Hepatic stellate cell (primary cell): Measurements from ENCODE around the gene ST6GAL2.

ENCODE experiments used
- DNase-seq: peaks from one replicate; pipeline ENCODE4 v3.0.0; 2011; ENCODE audit warnings: low spot score

The ST6GAL2 gene

DNA sequence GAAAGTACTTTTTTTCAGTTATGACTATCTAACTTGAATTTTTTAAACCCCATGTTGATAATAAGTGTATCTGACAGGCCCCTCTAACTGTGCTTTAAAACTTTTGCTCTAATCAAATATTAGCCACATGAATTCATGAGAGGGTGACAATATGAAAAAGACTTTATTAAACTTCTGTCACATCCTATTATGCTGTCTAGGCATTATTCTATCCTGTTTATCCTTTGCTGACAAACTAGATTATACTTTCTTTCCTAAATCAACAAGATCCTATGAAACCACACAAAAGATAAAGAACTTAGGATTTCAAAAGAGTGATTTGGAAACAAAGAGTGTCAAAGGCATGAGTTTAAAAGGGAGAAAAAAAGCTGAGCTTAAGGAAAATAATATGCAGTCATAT is 57.8 kb downstream of the ST6GAL2 start:
- no peak for DNase-seq

DNA sequence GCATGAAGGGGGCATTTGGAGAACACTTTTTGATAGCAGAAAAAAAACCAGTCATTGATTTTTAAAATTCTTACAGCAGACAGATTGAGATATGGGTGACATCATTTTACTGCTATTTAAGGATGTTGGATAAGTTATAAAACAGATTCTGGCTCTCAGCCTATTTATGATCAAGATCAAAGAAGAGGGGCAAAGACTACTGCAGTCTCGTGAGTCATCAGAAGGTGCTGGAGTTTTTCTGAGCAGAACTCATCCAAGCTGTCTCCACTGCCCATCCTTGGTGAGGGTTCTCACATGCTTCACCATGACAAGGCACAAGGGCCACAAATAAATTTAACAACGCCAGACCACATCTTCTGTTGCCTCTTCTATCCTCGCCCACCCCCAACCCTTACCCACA is 58.8 kb downstream of the ST6GAL2 start:
- no peak for DNase-seq

DNA sequence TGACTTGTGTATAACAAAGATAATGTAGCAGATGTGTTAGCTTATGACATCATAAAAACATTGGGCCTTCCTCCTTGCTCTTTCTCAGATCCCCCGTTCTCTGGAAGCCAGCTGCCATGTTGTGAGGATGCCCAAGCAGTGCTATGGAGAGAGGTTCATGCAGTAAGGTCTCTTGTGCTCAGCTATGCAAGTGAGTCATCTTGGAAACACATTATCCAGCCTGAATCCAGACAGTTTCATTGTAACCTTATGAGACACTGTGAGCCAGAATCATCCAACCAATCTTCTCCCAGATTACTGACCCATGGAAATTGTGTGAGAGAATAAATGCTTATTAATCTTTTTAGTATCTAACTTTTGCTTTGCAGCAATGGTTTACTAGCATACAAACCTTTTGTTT is 60.8 kb downstream of the ST6GAL2 start:
- DNase-seq, result no peak

DNA sequence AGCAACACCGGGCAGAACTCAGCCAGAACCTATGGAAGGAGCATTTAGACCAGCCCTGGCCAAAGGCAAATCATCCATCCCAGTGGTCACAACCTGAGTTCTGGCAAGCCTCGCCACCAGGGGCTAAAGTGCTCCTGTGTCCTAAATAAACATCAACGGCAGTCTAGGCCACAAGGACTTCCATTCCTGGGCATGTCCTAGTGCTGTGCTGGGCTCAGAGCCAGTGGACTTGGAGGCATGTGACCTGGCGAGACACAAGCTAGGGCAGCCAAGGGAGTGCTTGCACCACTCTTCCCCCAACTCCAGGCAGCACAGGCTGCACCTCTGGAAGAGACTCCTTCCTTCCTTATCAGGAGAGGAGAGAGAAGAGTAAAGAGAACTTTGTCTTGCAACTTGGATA is 69.0 kb downstream of the ST6GAL2 start:
- no peak for DNase-seq

DNA sequence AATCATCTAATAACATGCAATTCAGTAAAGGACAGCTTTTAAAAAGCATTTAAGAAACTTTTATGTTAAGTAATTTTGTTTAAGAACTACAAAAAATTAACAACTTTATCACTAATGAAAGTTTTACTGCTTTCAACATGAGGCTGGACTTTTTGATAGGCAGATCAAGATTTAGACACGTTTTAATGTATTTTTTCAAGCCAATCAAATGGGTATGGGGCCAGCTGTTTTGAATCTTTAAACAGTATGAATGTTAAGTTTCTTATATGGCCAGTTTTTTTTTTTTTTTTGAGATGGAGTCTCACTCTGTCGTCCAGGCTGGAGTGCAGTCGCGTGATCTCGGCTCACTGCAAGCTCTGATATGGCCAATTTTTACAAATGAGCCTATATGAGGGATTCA is 73.1 kb downstream of the ST6GAL2 start:
- DNase-seq, result no peak

DNA sequence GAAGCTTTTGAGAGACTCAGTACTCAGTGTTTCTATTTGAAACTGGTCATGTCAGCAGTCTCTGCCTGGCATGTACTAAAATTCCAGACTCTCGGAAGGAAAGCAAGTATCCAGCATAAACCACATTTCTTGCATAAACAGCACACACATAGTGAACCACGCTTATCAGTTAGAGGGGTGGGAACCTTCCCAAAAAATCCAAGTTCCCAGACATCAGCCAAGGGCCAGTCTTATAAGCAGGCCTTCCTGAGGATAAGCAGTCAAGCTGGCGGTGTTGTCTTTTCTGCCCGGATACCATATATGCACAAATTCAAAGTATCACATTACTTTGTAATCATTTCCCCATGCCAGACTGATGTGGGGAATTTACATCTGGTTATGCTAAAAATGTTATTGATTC is 73.6 kb downstream of the ST6GAL2 start:
- DNase-seq, result no peak

DNA sequence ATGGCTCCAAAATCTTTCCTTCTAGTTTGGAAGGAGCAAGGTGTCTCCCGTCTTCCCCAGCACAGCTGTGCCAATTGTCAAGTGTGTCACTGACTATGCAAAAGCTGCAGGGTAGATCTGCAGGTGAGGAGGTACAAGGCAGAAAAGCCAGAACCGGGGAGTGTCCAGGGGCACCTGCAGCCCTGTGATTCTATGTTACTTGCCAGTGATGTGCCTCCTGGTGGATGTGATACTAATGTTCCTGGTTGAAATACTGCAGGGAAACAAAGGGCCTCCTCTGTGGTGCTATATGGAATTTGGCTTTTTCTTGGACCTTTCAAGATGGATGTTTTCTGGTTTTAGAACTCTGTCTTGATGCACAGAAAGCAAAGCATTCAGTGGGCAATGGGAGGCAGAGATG is 80.3 kb downstream of the ST6GAL2 start:
- no peak for DNase-seq

DNA sequence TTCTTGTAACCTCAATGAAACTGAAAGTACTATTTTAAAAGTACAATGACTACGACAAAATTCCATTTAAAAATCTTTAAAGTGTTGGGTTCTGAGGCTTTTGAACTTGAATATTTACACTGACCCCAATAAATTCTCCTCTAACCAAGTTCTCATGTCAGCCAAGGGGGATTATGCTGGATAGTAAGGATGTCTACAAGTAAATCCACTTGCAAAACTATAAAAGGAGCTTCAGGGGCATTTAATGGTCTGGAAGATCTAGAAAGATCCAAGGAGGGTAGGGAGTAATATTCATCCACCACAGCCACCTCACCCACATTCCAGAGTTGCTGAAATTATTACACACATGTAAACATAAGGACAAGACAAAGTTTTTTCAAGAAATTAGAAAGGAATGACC is 81.8 kb downstream of the ST6GAL2 start:
- DNase-seq, result no peak

DNA sequence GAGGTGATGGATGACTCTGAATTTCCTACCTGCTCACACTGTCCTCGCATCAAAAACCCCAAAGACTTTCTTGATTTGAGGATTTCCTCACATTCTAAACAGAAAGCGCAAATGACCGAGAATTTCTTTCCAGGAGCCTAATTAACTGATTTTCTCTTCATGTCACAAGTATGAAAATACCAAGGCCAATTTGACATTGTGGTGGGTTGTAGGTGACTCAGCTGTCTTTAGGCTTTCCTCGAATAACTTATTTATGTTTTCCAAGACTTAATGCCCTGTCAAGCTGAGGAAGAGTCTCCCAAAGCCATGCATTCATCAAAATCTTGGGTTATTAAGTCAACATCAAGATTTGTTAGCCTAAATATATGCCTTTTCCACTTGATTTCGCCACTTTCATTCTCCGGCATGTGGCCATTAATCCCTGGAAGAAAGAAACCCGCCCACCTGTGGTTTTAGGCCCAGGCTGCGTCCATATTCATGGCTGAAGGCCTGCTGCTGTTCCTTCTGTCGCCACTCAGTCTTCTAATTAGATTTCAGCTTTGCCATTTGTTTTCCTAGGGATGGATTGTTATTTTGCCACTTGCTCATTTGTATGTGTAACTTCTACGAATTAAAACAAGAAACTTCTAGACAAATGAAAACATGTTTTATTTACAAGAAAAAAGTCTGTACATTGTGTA is 84.9 kb downstream of the ST6GAL2 start:
- no peak for DNase-seq

DNA sequence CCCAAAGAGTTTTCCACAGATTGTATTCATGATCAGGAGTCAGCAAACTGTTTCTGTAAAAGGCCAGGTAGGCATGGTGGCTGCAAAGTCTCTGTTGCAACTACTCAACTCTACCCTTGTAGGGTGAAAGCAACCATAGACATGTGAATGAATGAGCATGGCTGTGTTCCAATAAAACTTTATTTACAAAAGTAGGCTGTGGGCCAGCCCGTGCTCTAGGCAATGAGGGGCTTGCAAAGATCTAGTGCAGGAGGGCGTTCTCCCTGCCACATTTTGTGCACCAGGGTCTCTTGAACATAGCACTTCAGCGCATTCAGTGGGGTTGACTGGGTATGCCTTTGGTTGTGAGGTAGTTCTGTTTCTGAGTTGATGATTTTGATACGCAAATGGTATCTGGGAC is 85.8 kb downstream of the ST6GAL2 start:
- DNase-seq, result no peak

DNA sequence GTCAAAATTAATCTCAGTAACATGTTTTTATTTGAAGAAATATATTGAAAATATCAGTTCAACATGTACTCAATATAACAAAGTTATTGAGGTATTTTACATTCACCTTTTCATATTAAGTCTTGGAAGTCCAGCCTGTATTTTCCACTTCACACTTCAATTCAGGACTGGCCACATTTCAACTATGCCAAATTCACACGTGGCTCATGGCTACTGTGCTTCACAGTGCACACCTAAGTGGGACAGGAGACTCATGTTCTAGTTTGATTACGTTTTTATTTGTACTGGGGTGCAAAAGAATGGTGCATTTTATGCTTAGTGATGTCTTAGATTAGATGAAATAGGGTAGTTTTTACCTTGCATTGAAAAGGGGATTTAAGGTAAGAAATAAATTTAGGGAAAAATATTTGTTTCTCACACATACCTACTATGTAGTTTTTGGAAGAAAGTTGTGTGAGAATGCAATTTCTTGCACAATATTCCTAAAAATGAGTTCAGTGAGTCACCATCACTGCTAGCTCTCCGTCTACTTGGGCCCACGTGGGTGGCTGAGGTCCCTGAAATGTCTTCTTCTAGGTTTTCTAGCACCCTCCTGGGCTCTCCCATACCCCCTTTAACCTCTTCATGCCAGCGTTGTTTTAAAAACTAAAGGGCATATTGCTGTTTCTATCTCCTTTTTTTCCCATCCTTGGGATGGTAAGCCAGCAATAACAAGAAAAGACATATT is 87.0 kb downstream of the ST6GAL2 start:
- DNase-seq, result no peak

DNA sequence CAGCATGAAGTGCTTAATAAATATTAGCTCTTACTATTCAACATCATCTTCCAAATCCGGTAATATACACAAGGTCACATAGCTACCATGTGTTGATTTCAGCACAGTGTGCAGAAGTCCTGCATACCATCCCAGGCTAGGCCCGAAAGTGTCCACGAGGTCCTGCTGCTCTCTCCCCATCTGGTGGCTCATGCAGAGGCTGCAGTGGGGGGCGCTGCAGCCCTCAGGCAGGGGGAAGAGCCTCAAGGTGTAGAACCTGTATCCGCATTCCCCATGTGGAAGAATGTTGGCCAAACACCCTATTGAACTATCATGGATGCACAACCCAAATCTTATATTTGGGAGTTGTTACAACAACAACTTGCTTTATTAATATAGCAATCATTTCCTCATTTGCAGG is 88.5 kb downstream of the ST6GAL2 start:
- no peak for DNase-seq

DNA sequence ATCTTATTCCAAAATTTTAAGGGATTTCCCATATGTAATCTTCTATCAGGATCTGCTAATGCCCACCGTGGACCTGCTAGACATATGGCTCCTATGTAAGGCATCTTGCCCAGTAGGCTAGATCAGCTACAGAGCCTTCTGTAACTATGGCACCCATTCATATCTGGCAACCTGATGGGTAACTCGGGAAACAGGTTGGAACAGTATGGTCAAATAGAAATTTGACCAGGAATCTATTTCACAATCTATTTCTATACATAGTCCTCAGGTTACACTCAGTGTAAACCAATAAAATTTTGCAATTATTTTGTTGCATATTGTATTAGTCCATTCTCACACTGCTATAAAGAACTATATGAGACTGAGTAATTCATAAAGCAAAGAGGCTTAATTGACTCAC is 93.3 kb downstream of the ST6GAL2 start:
- no peak for DNase-seq

DNA sequence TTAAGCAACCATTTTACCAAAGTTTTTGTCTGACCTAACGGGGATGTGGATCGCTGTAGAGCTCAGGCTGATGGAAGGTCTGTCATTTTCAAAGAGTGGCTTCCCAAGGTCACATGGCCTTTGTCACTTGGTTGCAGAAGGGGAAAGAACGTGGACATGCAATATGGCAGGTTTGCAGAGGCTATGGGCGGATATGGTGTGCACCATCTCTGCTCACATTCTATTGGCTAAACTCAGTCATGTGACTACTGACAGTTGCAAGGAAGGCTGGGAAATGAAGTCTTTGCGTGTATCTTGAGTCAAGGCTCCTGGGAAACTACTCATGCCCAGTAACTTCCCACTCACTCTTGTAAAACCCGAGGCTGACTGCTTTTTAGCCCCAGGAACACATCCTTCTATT is 96.8 kb downstream of the ST6GAL2 start:
- no peak for DNase-seq

DNA sequence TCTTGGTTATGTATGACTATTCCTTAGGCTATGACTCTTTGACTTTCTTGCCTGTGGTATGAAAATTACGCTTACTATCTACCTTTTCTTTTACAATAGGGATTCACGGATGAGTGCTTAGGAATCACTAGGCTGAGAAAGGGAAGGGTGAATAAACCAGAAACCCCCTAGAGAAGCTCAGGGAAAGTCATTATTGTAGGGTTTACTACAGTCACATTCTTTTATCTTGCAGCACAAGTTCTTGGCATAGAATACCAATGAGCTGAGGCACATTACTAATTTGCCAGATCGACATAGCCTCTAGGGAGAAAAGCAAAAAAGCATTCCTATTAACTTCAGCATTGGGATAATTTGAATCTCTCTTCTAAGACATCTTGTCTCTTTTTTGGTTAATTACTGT is 103.3 kb downstream of the ST6GAL2 start:
- DNase-seq, result no peak

DNA sequence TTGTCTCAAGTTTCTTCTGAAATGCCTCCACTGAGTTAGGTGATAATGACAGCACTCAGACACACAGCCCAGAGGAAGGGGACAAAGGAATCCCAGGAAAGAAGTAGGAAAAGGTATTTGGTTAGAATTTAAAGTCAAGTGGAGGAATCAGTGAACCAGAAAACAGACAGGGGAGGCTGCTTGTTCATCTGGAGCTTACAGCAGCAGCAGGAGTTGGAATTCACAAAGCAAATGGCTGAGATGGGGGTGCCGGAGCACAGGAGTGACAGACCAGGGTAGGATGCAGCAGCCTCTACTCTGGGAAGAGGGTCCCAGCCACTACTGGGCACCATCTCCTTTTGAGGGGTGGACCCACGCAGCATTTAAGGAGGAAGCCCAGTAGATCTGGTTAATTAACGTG is 104.8 kb downstream of the ST6GAL2 start:
- no peak for DNase-seq

DNA sequence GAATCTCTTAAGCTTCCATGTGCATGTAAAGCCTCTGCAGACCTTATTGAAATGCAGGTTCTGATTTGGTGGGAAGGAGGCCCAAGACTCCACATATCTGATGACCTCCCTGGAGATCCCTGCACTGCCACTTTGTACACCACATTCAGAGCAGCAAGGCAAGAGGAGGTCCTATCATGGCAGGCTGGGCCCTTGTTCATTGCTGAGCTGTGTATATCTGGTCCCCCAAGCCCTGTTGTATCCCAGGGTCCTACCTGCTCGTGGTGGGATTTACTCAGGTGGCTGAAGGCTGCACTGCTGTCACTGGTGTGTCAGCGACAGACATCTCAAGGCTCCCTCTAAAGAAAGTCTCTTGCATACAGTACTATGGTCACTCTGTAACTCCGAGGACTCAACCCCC is 114.2 kb downstream of the ST6GAL2 start:
- no peak for DNase-seq

DNA sequence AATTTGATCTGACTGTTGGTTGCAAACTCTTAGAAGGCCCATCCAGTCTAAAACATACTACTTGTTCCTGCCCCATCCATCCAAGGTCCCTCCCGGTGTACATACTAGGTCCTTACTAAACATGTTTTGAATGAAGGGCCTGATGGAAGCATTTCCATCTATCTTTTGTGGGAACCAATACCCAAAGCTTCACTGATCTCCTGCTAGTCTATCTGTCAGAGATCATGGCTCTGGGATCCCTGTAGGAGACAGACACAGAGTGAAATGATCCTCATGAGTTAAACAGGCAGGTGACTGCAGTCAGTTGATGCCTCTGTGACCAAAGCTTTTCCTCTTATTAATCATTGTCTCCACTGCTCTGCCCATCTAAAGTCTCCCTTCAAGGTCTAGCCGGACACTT is 115.0 kb downstream of the ST6GAL2 start:
- DNase-seq, result no peak

DNA sequence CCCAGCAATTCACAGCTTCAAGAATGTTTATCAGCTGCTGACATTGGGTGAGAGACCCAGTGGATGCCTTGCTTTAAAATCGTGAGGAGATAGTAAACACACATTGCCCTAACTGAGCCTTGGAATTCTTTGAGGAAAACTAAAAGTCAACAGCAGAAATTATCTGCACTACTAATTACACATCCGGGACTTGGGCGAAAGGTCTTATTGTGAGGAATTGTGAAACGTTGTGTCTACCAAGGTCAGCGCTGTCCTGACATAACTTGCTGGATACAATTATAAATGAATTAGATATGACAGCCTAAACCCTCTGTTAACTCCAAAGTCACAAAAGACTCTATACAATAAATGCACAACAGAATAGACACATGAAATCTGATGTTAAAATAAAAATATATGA is 121.4 kb downstream of the ST6GAL2 start:
- no peak for DNase-seq

DNA sequence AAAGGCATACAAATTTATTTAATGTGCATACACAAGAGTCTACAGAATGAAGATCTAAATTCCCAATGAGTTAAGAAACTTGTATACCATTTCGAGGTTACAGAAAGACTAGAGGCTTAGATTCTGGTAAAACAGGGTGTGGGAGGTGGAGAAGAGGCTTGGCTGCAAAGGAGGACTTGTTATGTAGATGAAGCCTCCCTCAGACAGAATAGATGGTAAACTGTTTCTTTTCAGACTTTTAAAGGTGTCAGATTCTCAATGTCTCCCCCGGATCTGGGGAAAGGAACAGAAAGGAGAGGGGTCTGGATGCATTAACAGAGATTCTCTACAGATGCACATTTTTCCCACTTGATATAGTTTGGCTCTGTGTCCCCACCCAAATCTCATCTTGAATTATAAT is 126.0 kb downstream of the ST6GAL2 start:
- no peak for DNase-seq

DNA sequence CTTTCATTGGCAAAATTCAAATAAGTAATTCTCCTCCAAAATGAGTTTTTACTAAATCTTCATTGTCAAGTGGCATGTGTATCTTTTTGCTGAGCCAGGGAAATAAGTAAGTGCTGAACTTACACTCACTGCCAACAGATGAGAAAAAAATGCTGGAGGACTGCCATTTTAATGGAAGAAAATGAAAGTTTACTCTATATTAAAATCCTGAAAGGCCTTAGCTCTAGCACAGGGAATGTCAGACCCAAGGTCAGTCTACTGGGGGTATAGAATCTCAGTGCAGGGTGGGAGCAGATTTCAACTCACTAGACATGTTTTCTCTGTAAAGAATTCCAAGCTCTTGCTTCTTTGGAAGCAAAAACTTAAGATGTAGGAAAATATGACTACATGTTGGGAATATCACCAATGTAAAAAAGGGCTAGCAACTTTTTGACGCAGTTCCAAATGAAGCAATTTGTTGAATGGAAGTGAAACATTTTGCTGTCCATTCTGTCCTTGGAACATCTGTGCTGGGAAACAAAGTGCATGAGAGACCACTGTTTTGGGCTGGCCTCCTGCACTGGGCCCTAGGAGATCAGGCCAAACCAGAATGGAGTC is 127.0 kb downstream of the ST6GAL2 start:
- no peak for DNase-seq
